ENCODE results near the gene POLDIP2.

Gene POLDIP2

DNA sequence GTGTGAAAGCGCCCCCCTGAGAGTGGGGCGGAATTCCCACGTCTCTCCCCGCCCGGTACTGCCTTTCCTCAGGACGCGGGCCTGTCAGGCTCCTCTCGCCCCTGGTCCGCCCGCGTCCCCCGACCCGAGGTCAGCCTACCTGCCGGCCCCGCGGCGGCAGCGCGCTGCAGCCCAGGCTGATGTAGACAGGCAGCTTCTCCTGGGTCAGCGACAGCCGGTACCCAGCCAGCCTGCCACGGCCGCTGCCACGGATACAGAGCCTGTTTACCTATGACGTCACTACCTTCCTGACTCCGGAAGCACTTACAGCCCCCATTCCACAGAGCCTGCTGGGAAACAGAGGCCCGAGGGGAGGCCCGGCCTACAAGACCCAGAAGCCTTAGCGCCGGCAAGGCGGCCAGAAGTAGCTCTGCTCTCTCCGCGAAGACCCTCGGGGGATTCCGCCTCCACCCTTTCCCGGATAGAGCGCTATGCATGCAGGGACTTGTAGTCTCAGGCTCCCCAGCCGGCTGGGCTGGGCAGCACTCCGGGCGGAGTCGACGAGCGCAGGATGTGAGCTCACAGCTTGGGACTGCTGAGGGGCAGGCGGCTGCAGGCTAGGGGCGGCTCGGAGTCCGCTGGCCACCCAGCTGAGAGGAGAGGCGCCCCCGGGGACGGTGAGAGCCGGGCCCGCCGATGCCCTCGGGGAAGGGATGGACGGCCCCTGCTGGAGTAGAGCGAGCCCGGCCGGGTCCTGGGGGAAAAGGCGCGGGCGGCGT is 21.9 kb downstream of the POLDIP2 start, which contains the start of the genes IFT20 and TNFAIP1:
TSS of gene IFT20 (minus strand) at position 272 of the 758 bp plus-strand sequence. CDS start 3,487 bp downstream, outside the sequence.
TSS of gene TNFAIP1 (plus strand) at position 561 of the 758 bp plus-strand sequence. CDS start 3,761 bp downstream, outside the sequence.
- peak; percentile 100 for DNase-seq

- no peak for DNase-seq
Observed at GRCh38 chr17:28334666-28335200, 22.6 kb downstream of the POLDIP2 start.

- DNase-seq = no peak
Observed at GRCh38 chr17:28334171-28334570, 23.2 kb downstream of the POLDIP2 start.

- no peak for DNase-seq
Observed at GRCh38 chr17:28333083-28333746, 24.1 kb downstream of the POLDIP2 start.

GRCh38 chr17:28331891-28332420 is 25.4 kb downstream of the POLDIP2 start:
- DNase-seq = no peak

- DNase-seq = no peak
Observed at GRCh38 chr17:28330671-28331070, 26.7 kb downstream of the POLDIP2 start.

DNA sequence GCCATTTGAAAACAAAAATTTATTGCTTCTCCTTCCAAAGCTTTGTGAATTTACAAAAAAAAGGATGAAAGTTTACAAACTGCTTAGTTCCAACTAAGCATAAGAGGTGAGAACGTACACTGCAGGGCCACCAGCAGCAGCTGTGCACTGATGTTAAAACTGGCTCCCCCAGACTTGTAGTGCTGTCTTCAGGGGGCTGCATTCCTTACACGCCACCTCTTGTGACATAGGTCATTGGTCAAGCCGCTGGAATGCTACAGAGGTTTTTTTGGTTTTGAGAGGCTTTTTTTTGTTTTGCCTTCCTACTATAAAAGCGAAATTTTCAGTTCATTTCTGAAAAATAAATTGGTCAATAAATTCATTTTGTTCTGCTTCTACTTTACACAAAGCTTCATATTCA is 29.0 kb downstream of the POLDIP2 start:
- DNase-seq = no peak

DNA sequence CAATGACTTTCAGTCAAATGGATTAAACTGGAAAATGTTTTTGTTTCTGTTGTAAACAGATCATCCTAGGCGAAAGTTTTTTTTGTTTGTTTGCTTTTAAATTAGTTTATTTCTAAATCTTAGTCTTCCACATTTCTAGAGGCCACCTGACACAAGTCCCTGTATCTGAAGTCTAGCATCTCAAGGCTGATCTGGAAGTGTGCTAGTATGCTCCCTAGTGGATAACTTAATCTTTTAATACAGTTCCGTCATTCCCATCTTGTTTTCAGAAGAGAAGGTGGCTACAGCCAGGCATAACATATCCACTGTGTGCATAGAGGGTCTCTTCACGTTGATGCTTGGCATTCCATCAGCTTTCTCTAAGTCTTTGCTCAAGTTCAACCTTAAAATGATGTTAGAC is 29.6 kb downstream of the POLDIP2 start:
- DNase-seq = no peak

- DNase-seq = no peak
Observed at GRCh38 chr17:28327031-28327607, 30.2 kb downstream of the POLDIP2 start.

DNA sequence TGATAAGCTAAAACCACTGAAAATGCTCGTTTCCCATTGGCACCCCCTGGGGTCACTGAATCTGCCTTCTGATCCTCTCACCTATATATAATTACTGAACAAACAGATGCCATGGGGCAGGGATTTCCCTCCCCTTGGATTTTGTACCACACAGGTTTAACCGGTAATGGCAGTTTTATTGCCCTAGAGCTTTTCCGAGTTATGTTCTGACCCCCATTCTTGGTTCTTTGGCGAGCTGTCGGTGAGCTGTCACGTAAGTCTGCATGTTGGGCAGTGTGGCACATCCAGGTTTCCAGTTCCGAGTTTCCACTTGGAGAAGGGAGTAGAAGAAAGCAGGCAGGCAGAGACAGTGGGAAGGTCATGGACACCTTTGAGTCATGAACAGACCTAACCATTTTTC is 31.2 kb downstream of the POLDIP2 start:
- no peak for DNase-seq

DNA sequence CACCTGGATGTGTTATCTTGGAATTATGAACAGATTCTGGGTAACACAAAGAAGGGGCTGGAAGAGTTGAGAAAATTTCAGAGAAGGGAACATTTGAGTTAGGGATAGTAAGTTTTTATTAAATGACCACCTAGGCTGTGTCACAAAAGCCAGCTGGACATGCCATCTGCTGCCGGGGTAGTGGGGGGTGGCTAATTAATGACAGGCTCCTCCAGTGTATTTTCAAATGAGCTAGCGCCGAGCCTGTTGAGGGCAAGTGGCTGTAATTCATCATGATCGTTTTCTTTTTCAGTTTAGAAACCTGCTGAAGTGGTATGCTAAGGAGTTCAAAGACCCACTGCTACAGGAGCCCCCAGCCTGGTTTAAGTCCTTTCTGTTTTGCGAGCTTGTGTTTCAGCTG is 32.1 kb downstream of the POLDIP2 start:
- DNase-seq = no peak

DNA sequence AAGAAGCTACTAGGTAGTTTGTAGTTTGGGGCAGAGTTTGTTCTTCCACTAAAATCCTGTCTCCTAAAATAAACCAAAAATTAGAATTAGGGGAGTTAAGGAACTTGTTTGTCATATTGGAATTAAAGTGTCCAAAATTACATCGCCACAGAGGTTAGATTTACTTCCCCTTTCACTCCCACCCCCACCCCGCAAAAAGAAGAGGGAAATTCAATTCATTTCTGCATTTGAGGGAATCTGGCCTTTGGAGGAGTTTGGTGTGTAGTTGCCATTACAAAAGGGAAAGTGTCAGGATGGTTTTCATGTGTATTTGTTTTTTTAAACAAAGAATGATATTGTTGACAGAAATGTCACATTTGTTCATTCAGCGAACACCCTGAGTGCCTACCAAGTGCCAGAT is 32.5 kb downstream of the POLDIP2 start:
- no peak for DNase-seq

DNA sequence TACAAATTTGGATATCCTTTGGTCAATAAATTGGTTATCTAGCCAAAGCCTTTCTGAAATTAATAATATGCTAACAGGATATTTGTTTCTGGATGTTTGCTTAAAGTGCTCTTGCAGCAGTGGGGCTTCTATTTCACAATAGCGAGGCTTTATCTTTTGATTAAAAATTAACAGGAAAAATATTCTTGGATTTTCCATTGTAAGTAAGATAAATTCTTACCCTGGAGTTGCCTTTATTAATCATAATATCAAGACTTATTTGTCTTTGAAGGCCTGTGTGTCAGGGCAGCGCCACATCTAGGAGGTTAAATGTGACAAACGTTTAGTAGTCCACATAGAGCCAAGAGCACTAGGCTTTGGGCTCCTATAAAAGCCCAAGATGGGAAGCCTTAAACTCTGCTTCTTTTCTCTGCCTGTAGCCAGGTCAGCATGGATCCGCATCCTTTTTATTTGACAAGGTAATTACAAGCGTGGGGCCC is 33.0 kb downstream of the POLDIP2 start:
- DNase-seq = no peak

DNA sequence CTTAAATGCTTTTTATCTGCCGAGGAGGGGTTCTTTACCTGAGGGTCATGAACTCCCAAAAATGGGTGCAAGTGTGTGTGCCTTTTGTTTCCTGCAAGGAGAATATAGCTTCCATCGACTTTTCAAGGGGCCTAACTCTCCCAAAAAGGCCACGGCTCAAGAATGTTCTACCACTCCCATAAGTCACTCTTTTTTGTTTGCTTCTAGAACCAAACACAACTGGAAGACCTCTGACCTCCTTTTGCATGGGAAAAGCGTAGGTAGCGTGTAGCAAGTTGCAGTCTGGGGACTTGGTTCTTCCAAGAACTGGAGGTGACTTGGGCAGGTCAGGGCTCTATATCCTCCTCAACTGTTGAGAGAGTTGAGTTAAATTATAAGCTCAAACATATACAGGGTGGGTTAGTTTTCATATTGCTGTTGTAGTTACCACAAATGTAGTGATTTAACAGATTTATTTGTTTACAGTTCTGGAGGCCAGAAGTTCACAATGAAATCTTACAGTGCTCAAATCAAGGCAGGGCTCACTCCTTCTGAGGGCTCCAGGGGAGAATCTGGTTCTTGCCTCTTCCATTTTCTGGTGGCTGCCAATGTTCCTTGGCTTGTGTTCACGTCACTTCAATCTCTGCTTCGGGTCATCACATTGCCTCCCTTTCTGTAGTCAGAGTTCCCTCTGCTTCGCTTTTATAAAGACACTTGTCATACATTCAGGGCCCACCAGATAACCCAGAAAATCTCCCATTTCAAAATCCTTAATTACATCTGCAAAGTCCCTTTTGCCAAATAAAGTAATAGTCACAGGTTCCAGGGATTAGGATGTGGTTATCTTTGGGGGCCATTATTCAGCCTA is 36.9 kb downstream of the POLDIP2 start:
- DNase-seq = no peak

- no peak for DNase-seq
Observed at GRCh38 chr17:28319598-28319935, 37.8 kb downstream of the POLDIP2 start.

GRCh38 chr17:28318759-28319597 is 38.3 kb downstream of the POLDIP2 start, which contains the start of gene TMEM97:
Gene TMEM97 (plus strand): TSS chr17:28319200. CDS start chr17:28319240, 40 bp downstream.
- DNase-seq = peak; percentile 97

- DNase-seq = no peak
Observed at GRCh38 chr17:28317966-28318758, 39.2 kb downstream of the POLDIP2 start.

GRCh38 chr17:28317099-28317965 is 40.0 kb downstream of the POLDIP2 start:
- no peak for DNase-seq
